ENCODE results near the gene PSMD9.

The PSMD9 gene

DNA sequence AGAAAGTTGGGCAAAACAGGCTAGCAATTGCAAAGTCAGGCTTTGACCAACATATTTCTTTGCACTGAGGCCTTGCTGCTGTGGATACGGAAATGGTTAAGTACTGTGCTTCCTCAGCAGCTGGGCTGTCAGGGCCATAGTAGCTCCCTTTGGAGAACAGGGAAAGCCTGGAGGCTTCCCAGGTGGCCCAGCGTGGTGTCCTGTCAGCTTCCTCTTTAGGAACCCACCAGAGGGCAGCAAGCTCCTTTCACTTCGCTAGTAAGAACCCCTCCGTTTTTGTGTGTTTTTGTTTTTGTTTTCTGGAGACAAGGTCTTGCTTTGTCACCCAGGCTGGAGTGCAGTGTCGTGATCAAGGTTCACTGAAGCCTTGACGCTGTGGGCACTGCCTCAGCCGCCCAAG lies 28.1 kb downstream of the PSMD9 start:
- Histone ChIP-seq H3K9me3 (ENCODE audit: severe bottlenecking) (no peaks in the 10 kb centered on the region), H3K36me3 (peaks cover 27% of the 10 kb centered on the region), H3K27me3 (ENCODE audit: insufficient read depth, low read depth, severe bottlenecking) (no peaks in the 10 kb centered on the region), H3K27ac (no peak overlapping the region), H3K4me3 (ENCODE audit: low read depth, low read length) (no peak overlapping the region)
- peak; percentile 58 for DNase-seq
- TF ChIP-seq, protein P1, sequence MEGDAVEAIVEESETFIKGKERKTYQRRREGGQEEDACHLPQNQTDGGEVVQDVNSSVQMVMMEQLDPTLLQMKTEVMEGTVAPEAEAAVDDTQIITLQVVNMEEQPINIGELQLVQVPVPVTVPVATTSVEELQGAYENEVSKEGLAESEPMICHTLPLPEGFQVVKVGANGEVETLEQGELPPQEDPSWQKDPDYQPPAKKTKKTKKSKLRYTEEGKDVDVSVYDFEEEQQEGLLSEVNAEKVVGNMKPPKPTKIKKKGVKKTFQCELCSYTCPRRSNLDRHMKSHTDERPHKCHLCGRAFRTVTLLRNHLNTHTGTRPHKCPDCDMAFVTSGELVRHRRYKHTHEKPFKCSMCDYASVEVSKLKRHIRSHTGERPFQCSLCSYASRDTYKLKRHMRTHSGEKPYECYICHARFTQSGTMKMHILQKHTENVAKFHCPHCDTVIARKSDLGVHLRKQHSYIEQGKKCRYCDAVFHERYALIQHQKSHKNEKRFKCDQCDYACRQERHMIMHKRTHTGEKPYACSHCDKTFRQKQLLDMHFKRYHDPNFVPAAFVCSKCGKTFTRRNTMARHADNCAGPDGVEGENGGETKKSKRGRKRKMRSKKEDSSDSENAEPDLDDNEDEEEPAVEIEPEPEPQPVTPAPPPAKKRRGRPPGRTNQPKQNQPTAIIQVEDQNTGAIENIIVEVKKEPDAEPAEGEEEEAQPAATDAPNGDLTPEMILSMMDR (IDR thresholded peaks at IDR 0.05; ENCODE audit: low read depth, low read length), result peak; percentile 50; the same call in 1 of the 2 replicates

DNA sequence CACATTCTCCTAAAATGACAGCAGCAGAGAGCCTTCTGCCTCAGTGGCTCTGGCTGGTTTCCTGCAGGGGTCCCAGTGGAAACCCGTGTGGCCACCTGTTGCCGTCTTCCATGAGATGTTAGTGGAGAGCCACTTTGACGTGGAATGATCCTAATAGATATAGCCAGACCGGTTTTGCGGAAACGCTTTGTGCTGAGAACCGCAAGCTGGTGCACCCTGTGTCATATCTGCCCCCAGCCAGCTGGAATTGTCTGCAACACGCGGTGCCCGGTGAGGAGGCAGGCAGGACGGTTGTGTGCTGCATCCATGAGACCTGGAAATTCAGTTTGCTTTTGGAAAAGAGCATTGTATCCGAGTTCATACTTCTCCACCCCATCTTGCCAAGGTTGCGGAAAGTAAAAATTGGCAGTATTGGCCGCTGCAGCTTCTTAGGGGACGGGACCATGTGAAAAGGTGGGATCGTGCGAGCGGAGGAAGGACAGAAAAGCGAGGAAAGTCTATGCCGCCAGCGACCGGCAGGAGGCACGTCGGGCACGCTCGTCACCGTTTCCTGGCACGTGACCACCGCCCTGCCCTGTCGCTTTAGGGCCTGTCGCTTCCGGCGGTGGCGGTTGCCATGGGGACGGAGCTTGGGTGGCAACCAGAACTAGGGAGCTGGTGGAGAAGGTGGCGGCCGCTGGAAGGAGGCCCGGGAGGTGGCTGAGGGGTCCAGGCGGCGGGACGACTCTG lies 29.5 kb downstream of the PSMD9 start, which contains the start of gene CFAP251:
Gene CFAP251 (plus strand): TSS at position 643 of the 729 bp plus-strand sequence. CDS start 2,714 bp downstream, outside the sequence.
- no peaks in the 10 kb centered on the region for H3K9me3 ChIP-seq (ENCODE audit: severe bottlenecking)
- DNase-seq, result peak; percentile 79
- peaks cover 27% of the 10 kb centered on the region for H3K36me3 ChIP-seq
- no peaks in the 10 kb centered on the region for H3K27me3 ChIP-seq (ENCODE audit: insufficient read depth, low read depth, severe bottlenecking)
- TF ChIP-seq, protein P1 (IDR thresholded peaks at IDR 0.05; ENCODE audit: low read depth, low read length), result peak; percentile 71
- peak within 1 kb of the TSS; percentile 35 for H3K4me3 ChIP-seq (ENCODE audit: low read depth, low read length)
- no peak within 1 kb of the TSS for H3K27ac ChIP-seq

DNA sequence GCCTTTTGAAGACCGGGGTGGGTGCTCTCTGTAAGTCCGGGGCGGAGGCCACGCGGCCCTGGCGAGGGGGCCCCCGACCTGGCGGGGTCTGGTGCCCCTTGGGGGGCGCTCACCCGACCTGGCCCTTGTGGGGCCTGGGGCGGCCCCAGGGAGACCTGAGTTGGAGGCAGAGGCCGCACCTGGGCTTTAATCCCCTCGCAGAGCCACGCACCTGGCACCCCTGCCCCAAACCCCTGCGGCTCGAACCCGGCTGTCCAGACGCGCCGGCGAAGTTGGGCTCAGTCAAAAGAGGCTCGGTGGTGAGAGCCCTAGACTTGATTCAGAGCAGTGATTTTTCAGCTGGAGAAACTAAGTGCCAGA lies 30.1 kb downstream of the PSMD9 start:
- TF ChIP-seq, protein P1 (IDR thresholded peaks at IDR 0.05; ENCODE audit: low read depth, low read length), result no peak
- Histone ChIP-seq H3K9me3 (ENCODE audit: severe bottlenecking) (no peaks in the 10 kb centered on the region), H3K4me3 (ENCODE audit: low read depth, low read length) (peak overlapping the region; percentile 35), H3K36me3 (peaks cover 27% of the 10 kb centered on the region), H3K27ac (no peak overlapping the region), H3K27me3 (ENCODE audit: insufficient read depth, low read depth, severe bottlenecking) (no peaks in the 10 kb centered on the region)
- DNase-seq, result no peak

DNA sequence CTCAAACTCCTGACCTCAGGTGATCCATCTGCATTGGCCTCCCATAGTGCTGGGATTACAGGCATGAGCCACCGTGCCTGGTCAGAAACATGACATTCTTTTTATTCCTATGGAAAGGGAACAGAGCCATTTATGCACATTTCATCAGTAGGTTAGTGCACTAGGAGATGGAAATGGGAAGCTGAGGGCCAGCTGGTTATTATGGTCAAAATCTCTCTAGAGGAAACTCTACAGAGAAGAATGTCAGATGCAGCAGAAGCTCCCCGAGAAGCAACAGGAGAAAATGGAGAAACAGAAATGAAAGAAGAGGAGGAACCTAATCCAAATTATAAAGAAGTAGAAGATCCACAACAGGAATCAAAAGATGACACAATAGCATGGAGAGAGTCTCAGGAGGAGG lies 32.5 kb downstream of the PSMD9 start:
- Histone ChIP-seq H3K27ac (no peak overlapping the region), H3K36me3 (peaks cover 19% of the 10 kb centered on the region), H3K27me3 (ENCODE audit: insufficient read depth, low read depth, severe bottlenecking) (no peaks in the 10 kb centered on the region), H3K4me3 (ENCODE audit: low read depth, low read length) (no peak overlapping the region), H3K9me3 (ENCODE audit: severe bottlenecking) (no peaks in the 10 kb centered on the region)
- TF ChIP-seq, protein P1 (IDR thresholded peaks at IDR 0.05; ENCODE audit: low read depth, low read length), result no peak
- DNase-seq, result no peak

DNA sequence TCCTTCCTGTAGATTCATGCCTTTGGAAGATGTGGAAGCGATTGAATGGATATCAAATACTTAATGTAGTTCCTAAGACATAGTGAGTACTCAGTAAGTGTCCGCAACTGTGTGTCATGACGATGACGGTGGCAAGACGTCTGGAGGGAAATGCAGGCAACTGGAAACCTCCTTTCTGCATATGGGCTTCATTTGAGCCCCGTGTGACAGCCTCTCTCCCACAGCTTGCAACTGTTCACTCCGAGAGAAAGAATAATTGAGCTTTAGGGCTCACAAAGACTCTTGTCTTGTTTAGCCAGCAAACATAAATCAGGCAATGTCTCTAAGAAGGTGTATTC lies 36.7 kb downstream of the PSMD9 start:
- no peak overlapping the region for H3K27ac ChIP-seq
- DNase-seq, result no peak
- no peaks in the 10 kb centered on the region for H3K9me3 ChIP-seq (ENCODE audit: severe bottlenecking)
- TF ChIP-seq, protein P1 (IDR thresholded peaks at IDR 0.05; ENCODE audit: low read depth, low read length), result no peak
- no peaks in the 10 kb centered on the region for H3K36me3 ChIP-seq
- no peak overlapping the region for H3K4me3 ChIP-seq (ENCODE audit: low read depth, low read length)
- no peaks in the 10 kb centered on the region for H3K27me3 ChIP-seq (ENCODE audit: insufficient read depth, low read depth, severe bottlenecking)

Measured in WERI-Rb-1 (cell line).